Thoracic aorta (tissue), 2 donors: ENCODE results near the gene FBXO3. TPM values are rescaled to one million over a fixed set of nuclear protein-coding genes. Genes with fewer than 3 reads are reported as not detected.

Experiments used
- ATAC-seq: fragments of 150-250 bp; one replicate; pipeline ENCODE4 v1.8.0; 2017; ENCODE audit warnings: low read depth; ENCODE audit not compliant: insufficient number of reproducible peaks, low FRiP score
- DNase-seq: peaks from one replicate; pipeline ENCODE4 v3.0.0-alpha.2; 2020; ENCODE audit warnings: low spot score
- H3K27ac ChIP-seq, 2 donors: fragments of 200-600 bp; sonication (generic); 1 replicate in 1 of 2; 2 replicates in 1 of 2; pipeline ENCODE4 v1.5.1; 2016; ENCODE audit warnings: mild to moderate bottlenecking in 2 of 2, moderate library complexity in 2 of 2
- H3K27me3 ChIP-seq: fragments of 200-600 bp; sonication (generic); replicated peaks from 2 replicates; pipeline ENCODE4 v1.6.0; 2016; ENCODE audit warnings: mild to moderate bottlenecking; ENCODE audit not compliant: insufficient read depth
- H3K36me3 ChIP-seq: fragments of 200-600 bp; sonication (generic); one replicate; pipeline ENCODE4 v1.5.1; 2016
- H3K4me1 ChIP-seq, 2 donors: fragments of 200-600 bp; sonication (generic); 1 replicate in 1 of 2; 2 replicates in 1 of 2; pipeline versions ENCODE4 v1.5.1 to v1.6.0; 2016; ENCODE audit warnings: low read depth in 2 of 2, mild to moderate bottlenecking in 1 of 2; ENCODE audit not compliant: control insufficient read depth in 1 of 2
- H3K4me3 ChIP-seq: fragments of 200-600 bp; sonication (generic); 2 replicates; pipeline ENCODE4 v1.5.1; 2016; ENCODE audit warnings: mild to moderate bottlenecking
- H3K9me3 ChIP-seq: fragments of 200-600 bp; sonication (generic); 2 replicates; pipeline ENCODE4 v1.5.1; 2016
- CTCF ChIP-seq: fragments of 200-600 bp; sonication (generic); IDR thresholded peaks from one replicate; pipeline ENCODE4 v1.5.1; 2019; ENCODE audit warnings: antibody characterized with exemption
- total RNA-seq, 2 donors: library from RNA; depleted of rRNA; stranded (reverse); fragments of >200 nt; gene quantifications; one replicate each; pipeline versions ENCODE4 v1.1.0 to v1.2.3, GENCODE V29; 2016

Gene FBXO3
- total RNA-seq, 2 donors from 2014 or later: 35.1 to 73.8 TPM

GRCh38 chr11:33706546-33706945, 67.8 kb downstream of the FBXO3 start:
- H3K4me1 ChIP-seq: peaks cover 9 to 17% of the 10 kb centered on the region in 2 donors
- H3K27ac ChIP-seq: no peak overlapping the region
- no peaks in the 10 kb centered on the region for H3K9me3 ChIP-seq
- TF ChIP-seq CTCF: no peak
- peaks cover 29% of the 10 kb centered on the region for H3K36me3 ChIP-seq
- DNase-seq (no peak), ATAC-seq (no peak)
- no peak overlapping the region for H3K4me3 ChIP-seq
- no peaks in the 10 kb centered on the region for H3K27me3 ChIP-seq

- H3K4me3 ChIP-seq: no peak overlapping the region
These were observed 69.9 kb downstream of the FBXO3 start for GRCh38 chr11:33704240-33705002.

GRCh38 chr11:33703788-33704187, 70.5 kb downstream of the FBXO3 start:
- Histone ChIP-seq H3K4me1 (peaks cover 14 to 28% of the 10 kb centered on the region in 2 donors), H3K27me3 (no peaks in the 10 kb centered on the region), H3K4me3 (no peak overlapping the region), H3K27ac (peak overlapping the region in 1 of 2 donors; percentile 27), H3K36me3 (peaks cover 13% of the 10 kb centered on the region), H3K9me3 (no peaks in the 10 kb centered on the region)
- DNase-seq: no peak
- TF ChIP-seq CTCF: no peak
- no peak for ATAC-seq

More at GRCh38 chr11:33704240-33705002, 69.9 kb downstream of the FBXO3 start:
- DNase-seq (no peak), ATAC-seq (no peak)
- Histone ChIP-seq H3K9me3 (no peaks in the 10 kb centered on the region), H3K27me3 (no peaks in the 10 kb centered on the region), H3K36me3 (peaks cover 20% of the 10 kb centered on the region), H3K27ac (peak overlapping the region in 1 of 2 donors; percentile 27), H3K4me1 (peaks cover 14 to 23% of the 10 kb centered on the region in 2 donors)
- no peak for TF ChIP-seq CTCF

- Histone ChIP-seq H3K27ac (peak overlapping the region in 1 of 2 donors; percentile 27), H3K4me1 (peaks cover 14 to 34% of the 10 kb centered on the region in 2 donors), H3K27me3 (no peaks in the 10 kb centered on the region), H3K9me3 (no peaks in the 10 kb centered on the region), H3K36me3 (peaks cover 10% of the 10 kb centered on the region), H3K4me3 (no peak overlapping the region)
- TF ChIP-seq CTCF: no peak
- ATAC-seq: no peak
- DNase-seq: no peak
These were observed 71.1 kb downstream of the FBXO3 start for GRCh38 chr11:33703234-33703633.

- Histone ChIP-seq H3K27ac (peak overlapping the region; percentile 0 to 24), H3K36me3 (peaks cover 4% of the 10 kb centered on the region), H3K4me1 (peaks cover 14 to 37% of the 10 kb centered on the region in 2 donors), H3K27me3 (no peaks in the 10 kb centered on the region), H3K9me3 (no peaks in the 10 kb centered on the region), H3K4me3 (peak overlapping the region; percentile 85)
- TF ChIP-seq CTCF: no peak
- DNase-seq: no peak
- ATAC-seq: peak; percentile 10
These were observed 72.8 kb downstream of the FBXO3 start for GRCh38 chr11:33701302-33702230.
